SK-N-SH (cell line): ENCODE data around the gene SASH1.

Experiments used
- CTCF ChIP-seq: fragments of 200-600 bp; sonication (generic); IDR thresholded peaks from 2 replicates; pipeline ENCODE4 v1.6.1; 2017; ENCODE audit warnings: antibody characterized with exemption, mild to moderate bottlenecking, moderate library complexity
- FOXJ3 ChIP-seq: sonication (generic); formaldehyde crosslinking; IDR thresholded peaks from 2 replicates; pipeline ENCODE4 v1.5.1; 2020; ENCODE audit warnings: mild to moderate bottlenecking, missing genetic modification reagents
- FOXM1 ChIP-seq: IDR thresholded peaks from 2 replicates; pipeline ENCODE4 v1.4.0; 2012; ENCODE audit warnings: low read depth, mild to moderate bottlenecking
- GATA2 ChIP-seq: sonication (generic); formaldehyde crosslinking; IDR thresholded peaks from 2 replicates; pipeline ENCODE4 v1.5.0; 2020; ENCODE audit warnings: mild to moderate bottlenecking, missing genetic modification reagents
- MAX ChIP-seq: IDR thresholded peaks from 2 replicates; pipeline ENCODE4 v1.4.0; 2012; ENCODE audit warnings: low read depth
- MXI1 ChIP-seq: IDR thresholded peaks from 2 replicates; pipeline ENCODE4 v1.6.1; 2012; ENCODE audit warnings: mild to moderate bottlenecking, low read depth, low read length, improper control_type of control experiment
- POLR2AphosphoS5 ChIP-seq: IDR thresholded peaks from 2 replicates; pipeline ENCODE4 v1.6.1; 2012; ENCODE audit warnings: low read depth, low read length
- RAD21 ChIP-seq: IDR thresholded peaks from 2 replicates; pipeline ENCODE4 v1.6.1; 2012; ENCODE audit warnings: mild to moderate bottlenecking, low read length
- REST ChIP-seq: IDR thresholded peaks from 2 replicates; pipeline ENCODE4 v1.6.1; 2012; ENCODE audit warnings: mild to moderate bottlenecking, low read depth, low read length, moderate library complexity
- TAF1 ChIP-seq: IDR thresholded peaks from 2 replicates; pipeline ENCODE4 v1.6.1; 2012; ENCODE audit warnings: low read depth, mild to moderate bottlenecking, low read length, moderate library complexity, borderline replicate concordance
- TCF12 ChIP-seq: IDR thresholded peaks from 2 replicates; pipeline ENCODE4 v1.4.0; 2012

- TF ChIP-seq TAF1 (no peak), MXI1 (no peak), REST (no peak), FOXJ3 (CRISPR knock-in tag) (no peak), CTCF (no peak), TCF12 (no peak), GATA2 (CRISPR knock-in tag) (no peak), MAX (no peak), FOXM1 (no peak), RAD21 (no peak), POLR2AphosphoS5 (no peak)
These were observed 44.0 kb upstream of the SASH1 start for GRCh38 chr6:148298683-148299082.
